Mucosa of stomach (tissue), 1 donor: ENCODE measurements around the gene LRTM2.

Experiments used
- H3K27me3 ChIP-seq: one replicate; pipeline ENCODE4 v1.7.0; 2013; ENCODE audit warnings: mild to moderate bottlenecking, low read length; ENCODE audit not compliant: control insufficient read depth, insufficient read depth
- H3K36me3 ChIP-seq: one replicate; pipeline ENCODE4 v1.7.0; 2013; ENCODE audit warnings: low read length; ENCODE audit not compliant: control insufficient read depth, insufficient read depth
- H3K4me1 ChIP-seq: one replicate; pipeline ENCODE4 v1.7.0; 2013; ENCODE audit warnings: mild to moderate bottlenecking, low read length; ENCODE audit not compliant: control insufficient read depth, insufficient read depth
- H3K4me3 ChIP-seq: one replicate; pipeline ENCODE4 v1.7.0; 2013; ENCODE audit warnings: low read length
- H3K9ac ChIP-seq: one replicate; pipeline ENCODE4 v1.7.0; 2013; ENCODE audit warnings: mild to moderate bottlenecking, low read length, moderate library complexity
- H3K9me3 ChIP-seq: one replicate; pipeline ENCODE4 v1.7.0; 2013; ENCODE audit warnings: mild to moderate bottlenecking, low read length, moderate library complexity; ENCODE audit not compliant: control insufficient read depth
- donor health status: Pancreatic carcinoma.

Gene LRTM2

GRCh38 chr12:1819050-1819449 lies 1.3 kb upstream of the LRTM2 start:
- H3K4me3 ChIP-seq, result no peak overlapping the region
- H3K27me3 ChIP-seq, result peaks cover 55% of the 10 kb centered on the region
- H3K36me3 ChIP-seq, result no peaks in the 10 kb centered on the region
- H3K9ac ChIP-seq, result no peak overlapping the region
- no peaks in the 10 kb centered on the region for H3K4me1 ChIP-seq
- H3K9me3 ChIP-seq, result no peaks in the 10 kb centered on the region

GRCh38 chr12:1819571-1819970 lies 794 bp upstream of the LRTM2 start:
- Histone ChIP-seq H3K4me3 (no peak overlapping the region), H3K9me3 (no peaks in the 10 kb centered on the region), H3K36me3 (no peaks in the 10 kb centered on the region), H3K27me3 (peaks cover 52% of the 10 kb centered on the region), H3K4me1 (no peaks in the 10 kb centered on the region), H3K9ac (no peak overlapping the region)

- H3K9me3 ChIP-seq, result no peaks in the 10 kb centered on the region
- no peaks in the 10 kb centered on the region for H3K36me3 ChIP-seq
- H3K9ac ChIP-seq, result no peak overlapping the region
- no peak overlapping the region for H3K4me3 ChIP-seq
- H3K4me1 ChIP-seq, result no peaks in the 10 kb centered on the region
- peaks cover 52% of the 10 kb centered on the region for H3K27me3 ChIP-seq
These were observed 529 bp downstream of the LRTM2 start for GRCh38 chr12:1820896-1821291.

- Histone ChIP-seq H3K27me3 (peaks cover 52% of the 10 kb centered on the region), H3K4me3 (no peak overlapping the region), H3K4me1 (no peaks in the 10 kb centered on the region), H3K9ac (no peak overlapping the region), H3K36me3 (no peaks in the 10 kb centered on the region), H3K9me3 (no peaks in the 10 kb centered on the region)
These were observed 1.4 kb downstream of the LRTM2 start for GRCh38 chr12:1821805-1822204.

GRCh38 chr12:1822699-1823098 lies 2.3 kb downstream of the LRTM2 start:
- no peak overlapping the region for H3K4me3 ChIP-seq
- H3K4me1 ChIP-seq, result no peaks in the 10 kb centered on the region
- H3K9ac ChIP-seq, result no peak overlapping the region
- no peaks in the 10 kb centered on the region for H3K9me3 ChIP-seq
- H3K27me3 ChIP-seq, result peaks cover 55% of the 10 kb centered on the region
- no peaks in the 10 kb centered on the region for H3K36me3 ChIP-seq

- no peak overlapping the region for H3K9ac ChIP-seq
- peaks cover 55% of the 10 kb centered on the region for H3K27me3 ChIP-seq
- no peak overlapping the region for H3K4me3 ChIP-seq
- H3K9me3 ChIP-seq, result no peaks in the 10 kb centered on the region
- no peaks in the 10 kb centered on the region for H3K4me1 ChIP-seq
- H3K36me3 ChIP-seq, result no peaks in the 10 kb centered on the region
These were observed 2.9 kb downstream of the LRTM2 start for GRCh38 chr12:1823237-1823636.

- no peak overlapping the region for H3K9ac ChIP-seq
- H3K27me3 ChIP-seq, result peaks cover 45% of the 10 kb centered on the region
- no peaks in the 10 kb centered on the region for H3K4me1 ChIP-seq
- no peak overlapping the region for H3K4me3 ChIP-seq
- no peaks in the 10 kb centered on the region for H3K9me3 ChIP-seq
- no peaks in the 10 kb centered on the region for H3K36me3 ChIP-seq
These were observed 5.2 kb downstream of the LRTM2 start for GRCh38 chr12:1825382-1826102.

- no peaks in the 10 kb centered on the region for H3K36me3 ChIP-seq
- H3K4me3 ChIP-seq, result no peak overlapping the region
- H3K9ac ChIP-seq, result no peak overlapping the region
- peaks cover 7% of the 10 kb centered on the region for H3K4me1 ChIP-seq
- peaks cover 39% of the 10 kb centered on the region for H3K27me3 ChIP-seq
- no peaks in the 10 kb centered on the region for H3K9me3 ChIP-seq
These were observed 6.0 kb downstream of the LRTM2 start for GRCh38 chr12:1826401-1826800.

- Histone ChIP-seq H3K4me3 (no peak overlapping the region), H3K9me3 (no peaks in the 10 kb centered on the region), H3K4me1 (peaks cover 7% of the 10 kb centered on the region), H3K36me3 (no peaks in the 10 kb centered on the region), H3K27me3 (peaks cover 38% of the 10 kb centered on the region), H3K9ac (no peak overlapping the region)
These were observed 6.7 kb downstream of the LRTM2 start for GRCh38 chr12:1826867-1827705.

- no peak overlapping the region for H3K9ac ChIP-seq
- peaks cover 28% of the 10 kb centered on the region for H3K27me3 ChIP-seq
- H3K36me3 ChIP-seq, result no peaks in the 10 kb centered on the region
- no peak overlapping the region for H3K4me3 ChIP-seq
- peaks cover 7% of the 10 kb centered on the region for H3K4me1 ChIP-seq
- no peaks in the 10 kb centered on the region for H3K9me3 ChIP-seq
These were observed 7.8 kb downstream of the LRTM2 start for GRCh38 chr12:1827826-1828805.

- H3K36me3 ChIP-seq, result no peaks in the 10 kb centered on the region
- peaks cover 7% of the 10 kb centered on the region for H3K4me1 ChIP-seq
- no peak overlapping the region for H3K4me3 ChIP-seq
- H3K27me3 ChIP-seq, result peaks cover 25% of the 10 kb centered on the region
- H3K9me3 ChIP-seq, result no peaks in the 10 kb centered on the region
- no peak overlapping the region for H3K9ac ChIP-seq
These were observed 8.5 kb downstream of the LRTM2 start for GRCh38 chr12:1828856-1829255.
